GM21367 (cell line): ENCODE data around the gene ZNF423.
"Not testable (repeated sequence)": the region's sequence is repeated elsewhere in the genome, so short reads cannot be mapped to it uniquely, and the experiment has no call there.

Experiments used
- ATAC-seq: cut with Tn5 transposase; IDR thresholded peaks from one replicate; pipeline ENCODE4 v1.9.1; 2021; ENCODE audit not compliant: unreplicated experiment

The ZNF423 gene

GRCh38 chr16:49564496-49565229 lies 291.2 kb downstream of the ZNF423 start:
- ATAC-seq = no peak

GRCh38 chr16:49563666-49564065 lies 292.2 kb downstream of the ZNF423 start:
- no peak for ATAC-seq

GRCh38 chr16:49562894-49563293 lies 293.0 kb downstream of the ZNF423 start:
- ATAC-seq = not testable (repeated sequence)

GRCh38 chr16:49562228-49562627 lies 293.7 kb downstream of the ZNF423 start:
- no peak for ATAC-seq

DNA sequence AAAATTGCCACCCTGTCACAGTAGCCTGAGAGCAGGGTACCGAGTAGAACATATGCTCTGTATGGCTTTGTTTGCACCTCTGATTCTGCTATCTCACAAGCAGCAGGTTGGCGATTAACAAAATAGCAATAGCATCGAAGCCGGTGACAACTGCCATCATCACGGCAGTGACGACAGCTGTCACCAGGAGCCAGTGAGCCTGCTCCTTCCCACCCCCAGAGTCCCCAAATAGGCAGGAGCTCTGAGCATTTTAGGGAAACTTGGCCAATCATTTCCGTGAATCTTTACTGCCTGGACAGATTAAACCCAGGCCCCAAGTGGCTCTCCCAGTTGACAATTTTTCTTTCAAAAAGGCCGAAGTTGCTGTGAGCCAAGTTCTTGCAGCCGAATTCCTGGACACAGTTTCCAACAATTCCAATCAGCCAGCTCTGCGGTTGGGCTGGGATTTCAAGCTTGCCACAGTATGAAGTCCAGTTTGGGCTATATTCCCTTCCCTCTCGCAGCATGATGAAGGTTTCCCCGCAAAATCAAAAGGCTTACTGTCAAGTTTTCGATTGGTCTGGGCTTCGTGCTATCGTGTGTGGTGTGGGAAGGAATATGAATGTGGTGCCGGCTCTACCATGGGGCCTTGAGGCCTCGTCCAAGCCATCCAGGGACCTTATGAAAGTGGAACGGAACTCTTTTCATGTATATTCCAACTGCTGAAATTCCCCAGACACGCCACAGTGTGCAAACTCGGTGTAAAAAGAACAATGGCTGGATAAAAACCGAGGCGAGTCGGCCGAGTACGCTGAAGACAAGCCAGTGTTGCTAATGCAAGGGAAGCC lies 295.7 kb downstream of the ZNF423 start:
- no peak for ATAC-seq

DNA sequence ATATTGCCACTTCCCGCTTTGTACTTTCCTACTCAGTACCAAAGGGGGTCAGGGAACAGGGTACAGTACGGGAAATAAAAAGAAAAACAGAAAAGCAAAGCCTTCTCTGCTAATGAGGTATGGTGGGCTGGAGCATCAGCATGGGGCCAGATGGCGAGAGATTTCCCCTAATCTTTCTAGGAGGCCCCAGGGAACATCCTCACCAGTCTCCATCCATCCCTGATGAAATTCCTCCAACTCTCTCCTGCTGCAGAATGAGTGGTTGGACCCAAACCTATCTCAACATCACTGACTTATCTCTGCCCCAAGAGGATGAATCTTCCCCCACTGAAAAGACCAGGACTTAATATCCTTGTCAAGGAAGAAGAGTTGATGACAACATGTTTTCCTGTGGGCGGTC lies 296.7 kb downstream of the ZNF423 start:
- no peak for ATAC-seq

DNA sequence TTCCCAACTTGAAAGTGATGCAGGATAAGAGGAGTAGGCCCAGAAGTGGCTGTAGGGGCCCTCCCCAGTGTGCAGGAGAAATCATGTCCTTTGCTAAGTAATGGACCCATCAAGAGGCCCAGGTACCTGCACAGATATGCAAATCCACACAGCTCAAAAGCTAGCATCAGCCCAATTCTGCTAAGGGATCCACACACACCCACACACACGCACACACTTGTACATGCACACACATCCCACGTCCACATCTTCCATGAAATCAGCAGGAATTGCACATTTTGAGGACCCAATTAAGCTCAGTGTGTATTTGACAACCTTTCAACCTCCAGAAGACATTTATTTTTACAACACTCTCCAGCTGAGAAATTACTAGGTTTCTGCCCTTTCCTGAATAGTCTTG lies 297.5 kb downstream of the ZNF423 start:
- no peak for ATAC-seq

- ATAC-seq = no peak
Measured at GRCh38 chr16:49556606-49557446, 299.1 kb downstream of the ZNF423 start.

GRCh38 chr16:49556249-49556605 lies 299.7 kb downstream of the ZNF423 start:
- no peak for ATAC-seq

- ATAC-seq = no peak
Measured at GRCh38 chr16:49554681-49555080, 301.2 kb downstream of the ZNF423 start.

GRCh38 chr16:49552313-49552928 lies 303.5 kb downstream of the ZNF423 start:
- no peak for ATAC-seq

- no peak for ATAC-seq
Measured at GRCh38 chr16:49550666-49551065, 305.2 kb downstream of the ZNF423 start.

DNA sequence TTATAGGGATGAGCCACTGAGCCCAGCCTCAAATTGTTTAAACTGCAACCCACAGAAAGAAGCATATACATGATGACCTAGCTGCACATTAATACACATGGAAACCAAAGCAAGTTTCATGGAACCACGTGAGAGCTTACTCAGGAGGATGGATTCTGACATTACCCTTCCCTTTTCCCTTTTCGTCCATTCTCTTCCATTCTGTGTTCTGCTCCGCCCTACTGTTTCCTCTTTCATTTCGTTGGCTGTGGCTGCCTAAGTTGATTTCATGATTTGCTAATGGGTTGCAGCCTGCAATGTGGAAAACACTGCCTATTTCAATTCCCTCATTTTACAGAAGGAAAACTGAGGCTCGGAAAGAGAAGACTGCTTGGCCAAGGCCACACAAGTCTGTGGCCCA lies 305.8 kb downstream of the ZNF423 start:
- ATAC-seq = no peak

GRCh38 chr16:49548325-49548970 lies 307.5 kb downstream of the ZNF423 start:
- ATAC-seq = no peak

- ATAC-seq = no peak
Measured at GRCh38 chr16:49547448-49547847, 308.5 kb downstream of the ZNF423 start.

DNA sequence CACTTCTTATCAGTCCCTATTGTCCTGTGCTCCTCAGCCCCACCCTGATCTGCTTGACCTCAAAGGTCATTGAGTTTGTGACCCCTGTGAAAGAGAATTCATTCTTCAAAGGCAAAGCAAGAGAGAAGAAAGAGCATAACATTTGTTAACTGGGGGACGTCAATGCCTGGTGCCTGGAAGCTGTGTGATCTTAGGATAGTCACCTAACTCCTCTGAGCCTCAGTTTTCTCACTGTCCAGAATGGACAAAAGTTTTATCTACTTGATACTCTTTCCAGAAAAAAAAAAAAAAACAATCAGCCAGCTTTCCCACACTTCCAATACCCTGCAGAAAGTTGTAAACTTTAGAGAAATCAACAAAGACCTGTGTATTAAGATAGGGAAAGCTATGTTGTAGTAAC lies 309.2 kb downstream of the ZNF423 start:
- no peak for ATAC-seq

DNA sequence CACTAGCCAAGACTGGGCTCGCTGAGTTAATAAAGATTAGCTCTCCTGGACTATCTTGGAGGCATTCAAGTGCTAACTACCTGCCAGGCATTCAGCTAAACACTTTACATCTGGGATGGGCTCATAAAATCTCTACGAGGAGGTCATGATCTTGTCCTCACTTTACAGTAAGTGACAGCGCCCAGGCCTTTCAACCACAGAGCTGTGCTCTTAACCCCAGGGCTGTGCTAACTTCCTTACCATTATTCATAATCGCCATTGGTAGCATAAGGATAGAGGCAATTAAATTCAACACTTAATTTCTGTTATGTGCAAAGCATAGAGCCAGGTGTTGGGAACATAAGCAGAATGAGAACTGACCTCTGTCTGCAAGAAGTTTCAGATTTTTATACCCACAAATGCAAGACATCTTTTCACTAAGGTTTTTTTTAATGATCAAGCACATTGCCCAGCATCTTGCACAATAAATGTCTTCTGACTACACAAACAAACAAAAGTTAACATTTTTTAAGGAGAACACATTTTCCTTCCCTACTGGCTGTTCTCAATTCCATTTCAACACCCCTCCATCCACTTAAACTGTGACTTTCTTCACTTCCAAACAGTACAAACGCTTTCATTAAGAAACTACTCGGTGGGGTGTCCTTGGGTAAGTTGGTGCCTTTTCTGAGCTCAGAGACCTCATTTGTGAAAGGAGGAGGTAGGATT lies 310.0 kb downstream of the ZNF423 start:
- no peak for ATAC-seq

GRCh38 chr16:49545243-49545642 lies 310.7 kb downstream of the ZNF423 start:
- no peak for ATAC-seq

- no peak for ATAC-seq
Measured at GRCh38 chr16:49544828-49545227, 311.1 kb downstream of the ZNF423 start.

GRCh38 chr16:49543631-49543946 lies 312.3 kb downstream of the ZNF423 start:
- ATAC-seq = no peak
